Kidney epithelial cell (primary cell): ENCODE measurements around the gene MAP3K15. TPM values are rescaled to one million over a fixed set of nuclear protein-coding genes. Genes with fewer than 3 reads are reported as not detected.

Experiments used
- DNase-seq: peaks from one replicate; pipeline ENCODE4 v3.0.0-alpha.2; 2010; ENCODE audit warnings: low read depth
- H3K27me3 ChIP-seq: 2 replicates; pipeline ENCODE4 v1.6.0; 2011; ENCODE audit warnings: low read length; ENCODE audit not compliant: control insufficient read depth, insufficient read depth
- H3K36me3 ChIP-seq: 2 replicates; pipeline ENCODE4 v1.5.1; 2011; ENCODE audit warnings: low read length; ENCODE audit not compliant: control insufficient read depth, insufficient read depth
- H3K4me3 ChIP-seq: 2 replicates; pipeline ENCODE4 v1.5.1; 2011; ENCODE audit warnings: low read depth, mild to moderate bottlenecking, control low read depth, low read length
- CTCF ChIP-seq: IDR thresholded peaks from 2 replicates; pipeline ENCODE4 v1.5.1; 2011; ENCODE audit warnings: mild to moderate bottlenecking, moderate library complexity, low read length, control low read depth, inconsistent platforms; ENCODE audit not compliant: insufficient read depth, poor library complexity, severe bottlenecking
- total RNA-seq: library from RNA; depleted of rRNA; stranded (reverse); fragments of >200 nt; gene quantifications from 2 replicates; pipeline ENCODE4 v1.2.3, GENCODE V29; 2015

MAP3K15 gene
- total RNA-seq, 1 donor from 2014 or later = 2.2 TPM

- Histone ChIP-seq H3K36me3 (no peaks in the 10 kb centered on the region), H3K4me3 (no peak overlapping the region), H3K27me3 (no peaks in the 10 kb centered on the region)
- no peak for DNase-seq
- TF ChIP-seq CTCF = peak; percentile 34
Observed at GRCh38 chrX:19334945-19335626, 180.2 kb downstream of the MAP3K15 start.

GRCh38 chrX:19332983-19333382, 182.3 kb downstream of the MAP3K15 start:
- Histone ChIP-seq H3K36me3 (no peaks in the 10 kb centered on the region), H3K27me3 (no peaks in the 10 kb centered on the region), H3K4me3 (no peak overlapping the region)
- no peak for DNase-seq
- TF ChIP-seq CTCF = no peak

GRCh38 chrX:19331831-19332230, 183.5 kb downstream of the MAP3K15 start:
- TF ChIP-seq CTCF = no peak
- DNase-seq = no peak
- H3K27me3 ChIP-seq = no peaks in the 10 kb centered on the region
- no peaks in the 10 kb centered on the region for H3K36me3 ChIP-seq
- H3K4me3 ChIP-seq = no peak overlapping the region

- DNase-seq = no peak
- Histone ChIP-seq H3K27me3 (no peaks in the 10 kb centered on the region), H3K36me3 (no peaks in the 10 kb centered on the region), H3K4me3 (no peak overlapping the region)
- no peak for TF ChIP-seq CTCF
Observed at GRCh38 chrX:19326567-19326966, 188.7 kb downstream of the MAP3K15 start.

Other genes starting within 250 kb of the MAP3K15 start
- gene PDHA1, start 171.6 kb downstream of the MAP3K15 start, total RNA-seq = 40.6 and 74.7 TPM in 2 replicates